ENCODE measurements around the gene CNTN5.

DNA sequence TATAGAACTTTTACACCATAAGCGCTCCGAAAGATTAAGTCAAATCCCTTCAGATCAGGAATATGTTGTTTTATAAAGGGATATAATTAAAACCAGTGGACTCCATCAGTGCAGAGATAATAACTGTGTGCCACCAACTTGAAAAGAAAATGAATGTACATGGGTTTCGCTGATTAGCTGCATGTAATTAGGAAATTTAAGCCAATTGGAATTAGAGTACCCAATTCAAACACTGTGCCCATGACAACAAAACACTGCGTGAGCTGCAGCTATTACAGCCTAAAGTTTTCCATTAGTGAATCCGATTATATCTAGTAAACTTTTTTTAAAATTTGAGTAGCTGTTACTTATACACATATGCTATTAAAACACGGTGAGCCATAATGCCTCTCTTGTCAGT lies 1274.0 kb downstream of the CNTN5 start:
- TF ChIP-seq, protein P1, sequence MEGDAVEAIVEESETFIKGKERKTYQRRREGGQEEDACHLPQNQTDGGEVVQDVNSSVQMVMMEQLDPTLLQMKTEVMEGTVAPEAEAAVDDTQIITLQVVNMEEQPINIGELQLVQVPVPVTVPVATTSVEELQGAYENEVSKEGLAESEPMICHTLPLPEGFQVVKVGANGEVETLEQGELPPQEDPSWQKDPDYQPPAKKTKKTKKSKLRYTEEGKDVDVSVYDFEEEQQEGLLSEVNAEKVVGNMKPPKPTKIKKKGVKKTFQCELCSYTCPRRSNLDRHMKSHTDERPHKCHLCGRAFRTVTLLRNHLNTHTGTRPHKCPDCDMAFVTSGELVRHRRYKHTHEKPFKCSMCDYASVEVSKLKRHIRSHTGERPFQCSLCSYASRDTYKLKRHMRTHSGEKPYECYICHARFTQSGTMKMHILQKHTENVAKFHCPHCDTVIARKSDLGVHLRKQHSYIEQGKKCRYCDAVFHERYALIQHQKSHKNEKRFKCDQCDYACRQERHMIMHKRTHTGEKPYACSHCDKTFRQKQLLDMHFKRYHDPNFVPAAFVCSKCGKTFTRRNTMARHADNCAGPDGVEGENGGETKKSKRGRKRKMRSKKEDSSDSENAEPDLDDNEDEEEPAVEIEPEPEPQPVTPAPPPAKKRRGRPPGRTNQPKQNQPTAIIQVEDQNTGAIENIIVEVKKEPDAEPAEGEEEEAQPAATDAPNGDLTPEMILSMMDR (IDR thresholded peaks at IDR 0.05; ENCODE audit: poor library complexity) = no peak
- no peak for TF ChIP-seq EZH2phosphoT487 (IDR thresholded peaks at IDR 0.05; ENCODE audit: low read depth, severe bottlenecking, unreplicated experiment)

Data from hepatocyte (in vitro differentiated cells).